ENCODE results near the gene ZNF441.

DNA sequence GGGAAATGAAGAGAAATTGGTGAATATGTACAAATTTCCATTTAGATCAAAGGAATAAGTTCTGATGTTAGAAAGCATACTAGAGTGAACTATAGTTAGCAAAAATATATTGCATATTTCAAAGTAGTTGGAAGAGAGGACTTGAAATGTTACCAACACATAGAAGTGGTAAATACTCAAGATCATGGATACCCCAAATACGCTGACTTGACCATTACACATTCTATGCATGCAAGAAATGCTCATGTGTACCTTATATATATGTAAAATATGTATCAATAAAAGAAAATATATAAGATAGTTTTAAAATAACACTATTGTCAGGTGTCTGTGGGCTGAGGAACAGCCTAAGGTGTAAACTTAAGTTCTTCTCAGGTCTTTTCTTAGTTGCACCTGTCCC is 17.0 kb downstream of the ZNF441 start:
- TF ChIP-seq POLR2AphosphoS5 (IDR thresholded peaks at IDR 0.05), result no peak
- TF ChIP-seq, protein P1, sequence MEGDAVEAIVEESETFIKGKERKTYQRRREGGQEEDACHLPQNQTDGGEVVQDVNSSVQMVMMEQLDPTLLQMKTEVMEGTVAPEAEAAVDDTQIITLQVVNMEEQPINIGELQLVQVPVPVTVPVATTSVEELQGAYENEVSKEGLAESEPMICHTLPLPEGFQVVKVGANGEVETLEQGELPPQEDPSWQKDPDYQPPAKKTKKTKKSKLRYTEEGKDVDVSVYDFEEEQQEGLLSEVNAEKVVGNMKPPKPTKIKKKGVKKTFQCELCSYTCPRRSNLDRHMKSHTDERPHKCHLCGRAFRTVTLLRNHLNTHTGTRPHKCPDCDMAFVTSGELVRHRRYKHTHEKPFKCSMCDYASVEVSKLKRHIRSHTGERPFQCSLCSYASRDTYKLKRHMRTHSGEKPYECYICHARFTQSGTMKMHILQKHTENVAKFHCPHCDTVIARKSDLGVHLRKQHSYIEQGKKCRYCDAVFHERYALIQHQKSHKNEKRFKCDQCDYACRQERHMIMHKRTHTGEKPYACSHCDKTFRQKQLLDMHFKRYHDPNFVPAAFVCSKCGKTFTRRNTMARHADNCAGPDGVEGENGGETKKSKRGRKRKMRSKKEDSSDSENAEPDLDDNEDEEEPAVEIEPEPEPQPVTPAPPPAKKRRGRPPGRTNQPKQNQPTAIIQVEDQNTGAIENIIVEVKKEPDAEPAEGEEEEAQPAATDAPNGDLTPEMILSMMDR (IDR thresholded peaks at IDR 0.05 in 8 of 11, conservative IDR thresholded peaks at IDR 0.05 in 3 of 11), result no peak
